ENCODE measurements around the gene POLR3G.

The POLR3G gene

DNA sequence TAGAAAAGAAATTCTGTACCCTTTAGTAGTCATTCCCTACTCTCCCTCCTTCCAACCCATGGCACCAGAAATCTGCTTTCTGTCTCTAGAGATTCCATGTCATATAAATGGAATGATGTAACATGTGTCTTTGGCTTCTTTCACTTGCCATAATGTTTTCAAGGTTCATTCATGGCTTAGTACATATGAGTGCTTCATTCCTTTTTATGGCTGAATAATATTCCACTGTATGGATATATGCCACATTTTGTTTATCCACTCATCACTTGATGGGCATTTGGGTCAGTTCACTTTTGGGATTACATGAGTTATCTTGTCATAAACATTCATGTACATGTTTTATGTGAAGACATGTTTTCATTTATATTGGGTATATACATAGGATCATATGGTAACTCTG lies 19.4 kb downstream of the POLR3G start:
- TF ChIP-seq, protein P1, sequence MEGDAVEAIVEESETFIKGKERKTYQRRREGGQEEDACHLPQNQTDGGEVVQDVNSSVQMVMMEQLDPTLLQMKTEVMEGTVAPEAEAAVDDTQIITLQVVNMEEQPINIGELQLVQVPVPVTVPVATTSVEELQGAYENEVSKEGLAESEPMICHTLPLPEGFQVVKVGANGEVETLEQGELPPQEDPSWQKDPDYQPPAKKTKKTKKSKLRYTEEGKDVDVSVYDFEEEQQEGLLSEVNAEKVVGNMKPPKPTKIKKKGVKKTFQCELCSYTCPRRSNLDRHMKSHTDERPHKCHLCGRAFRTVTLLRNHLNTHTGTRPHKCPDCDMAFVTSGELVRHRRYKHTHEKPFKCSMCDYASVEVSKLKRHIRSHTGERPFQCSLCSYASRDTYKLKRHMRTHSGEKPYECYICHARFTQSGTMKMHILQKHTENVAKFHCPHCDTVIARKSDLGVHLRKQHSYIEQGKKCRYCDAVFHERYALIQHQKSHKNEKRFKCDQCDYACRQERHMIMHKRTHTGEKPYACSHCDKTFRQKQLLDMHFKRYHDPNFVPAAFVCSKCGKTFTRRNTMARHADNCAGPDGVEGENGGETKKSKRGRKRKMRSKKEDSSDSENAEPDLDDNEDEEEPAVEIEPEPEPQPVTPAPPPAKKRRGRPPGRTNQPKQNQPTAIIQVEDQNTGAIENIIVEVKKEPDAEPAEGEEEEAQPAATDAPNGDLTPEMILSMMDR (IDR thresholded peaks at IDR 0.05; ENCODE audit: control insufficient read depth, extremely low read depth, insufficient read depth), result no peak
- DNase-seq (ENCODE audit: low read depth), result no peak
- H3K4me3 ChIP-seq (ENCODE audit: low read depth, low read length), result no peak overlapping the region

DNA sequence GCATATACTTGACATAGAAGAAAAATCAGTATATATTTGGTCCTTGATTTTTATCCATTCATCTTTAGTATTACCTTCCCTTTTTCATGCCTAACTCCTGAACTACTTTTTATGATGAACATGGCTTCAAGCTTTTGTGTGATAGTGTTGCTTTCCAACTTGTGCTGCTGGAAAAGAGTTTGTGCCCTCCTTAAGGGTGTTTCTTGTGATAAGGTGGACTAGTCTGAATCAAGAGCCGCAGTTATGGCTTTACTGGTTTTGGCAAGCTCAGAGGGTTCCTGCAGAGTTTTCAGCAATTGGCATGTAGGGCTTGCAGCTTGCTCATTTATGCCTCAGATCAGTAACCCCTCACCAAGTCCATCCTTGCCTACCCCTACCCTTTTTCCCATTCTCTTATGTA lies 20.5 kb downstream of the POLR3G start:
- no peak overlapping the region for H3K4me3 ChIP-seq (ENCODE audit: low read depth, low read length)
- TF ChIP-seq, protein P1 (IDR thresholded peaks at IDR 0.05; ENCODE audit: control insufficient read depth, extremely low read depth, insufficient read depth), result no peak
- DNase-seq (ENCODE audit: low read depth), result no peak

DNA sequence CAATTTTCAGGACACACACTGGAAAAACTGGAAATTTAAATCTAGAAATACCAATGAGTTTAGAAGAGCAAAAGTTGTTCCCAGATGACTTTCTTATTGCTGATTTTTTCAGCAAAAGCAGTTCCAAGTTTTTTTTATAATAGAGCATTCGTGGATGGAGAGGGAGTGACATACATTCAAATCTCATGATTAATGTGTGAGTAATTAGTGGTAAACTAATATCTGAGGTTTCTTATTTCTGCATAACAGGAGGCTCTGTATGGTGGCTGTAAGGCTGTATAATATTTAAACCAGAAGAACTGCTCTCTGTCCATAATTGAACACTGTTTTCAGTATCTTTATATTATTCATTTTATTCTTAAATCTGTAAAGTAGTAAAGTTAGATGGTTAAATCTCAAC lies 28.9 kb downstream of the POLR3G start:
- no peak overlapping the region for H3K4me3 ChIP-seq (ENCODE audit: low read depth, low read length)
- no peak for DNase-seq (ENCODE audit: low read depth)
- TF ChIP-seq, protein P1 (IDR thresholded peaks at IDR 0.05; ENCODE audit: control insufficient read depth, extremely low read depth, insufficient read depth), result no peak

DNA sequence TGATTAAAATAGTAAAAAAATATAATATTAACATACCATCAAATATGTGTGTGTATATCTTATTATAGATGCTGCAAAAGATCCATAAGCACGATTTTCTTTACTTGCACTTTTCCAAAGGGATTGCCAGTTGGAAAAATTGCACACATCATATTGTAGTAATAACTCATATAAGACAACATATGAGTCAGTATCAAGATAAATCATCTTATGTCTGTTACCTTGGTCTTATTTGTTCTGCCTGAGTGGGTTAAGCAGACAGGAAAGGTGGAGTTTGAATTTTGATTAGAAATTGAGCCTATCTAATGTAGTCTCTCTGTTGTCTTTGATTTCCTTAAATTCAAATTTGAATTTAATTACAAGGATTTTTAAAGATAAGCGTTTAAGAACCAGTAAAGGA lies 30.1 kb downstream of the POLR3G start:
- TF ChIP-seq, protein P1 (IDR thresholded peaks at IDR 0.05; ENCODE audit: control insufficient read depth, extremely low read depth, insufficient read depth), result no peak
- DNase-seq (ENCODE audit: low read depth), result no peak
- no peak overlapping the region for H3K4me3 ChIP-seq (ENCODE audit: low read depth, low read length)

DNA sequence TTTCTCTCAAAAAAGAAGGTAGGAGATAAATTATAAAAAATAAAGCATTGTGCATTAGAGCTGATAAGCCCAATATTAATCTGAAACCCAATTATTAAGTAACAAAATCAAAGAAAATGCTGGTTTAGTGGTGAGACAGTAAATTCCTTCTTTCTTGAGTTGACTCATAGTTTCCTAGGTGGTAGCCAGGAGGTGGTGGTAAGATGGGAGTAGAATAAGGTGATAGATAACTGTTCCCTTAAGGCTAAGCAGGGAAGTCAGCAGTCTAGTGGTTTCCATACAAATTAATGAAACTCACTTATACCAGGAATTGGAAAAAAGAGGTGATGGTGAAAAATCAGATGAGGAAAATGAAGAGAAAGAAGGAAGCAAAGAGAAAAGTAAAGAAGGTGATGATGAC lies 31.6 kb downstream of the POLR3G start:
- H3K4me3 ChIP-seq (ENCODE audit: low read depth, low read length), result no peak overlapping the region
- TF ChIP-seq, protein P1 (IDR thresholded peaks at IDR 0.05; ENCODE audit: control insufficient read depth, extremely low read depth, insufficient read depth), result no peak
- DNase-seq (ENCODE audit: low read depth), result no peak

DNA sequence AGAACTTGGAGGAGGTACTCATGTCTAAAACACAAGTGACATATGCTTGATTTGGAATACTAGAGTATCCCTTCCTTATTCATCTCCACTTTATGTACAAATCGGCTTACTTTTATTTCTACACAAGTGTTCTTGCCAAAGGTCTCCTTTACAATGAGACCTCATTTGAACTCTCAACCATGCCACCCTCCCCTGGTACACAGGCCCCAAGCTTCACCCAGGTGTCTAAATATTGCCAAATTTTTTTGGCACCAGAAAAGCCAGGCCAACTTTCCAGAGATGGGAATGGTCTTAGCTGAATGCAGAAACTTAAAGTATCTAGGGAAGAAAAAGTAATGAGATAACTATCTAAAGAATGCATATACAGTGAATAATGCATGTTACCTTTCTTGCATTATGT lies 35.8 kb downstream of the POLR3G start:
- no peak for DNase-seq (ENCODE audit: low read depth)
- TF ChIP-seq, protein P1 (IDR thresholded peaks at IDR 0.05; ENCODE audit: control insufficient read depth, extremely low read depth, insufficient read depth), result no peak
- H3K4me3 ChIP-seq (ENCODE audit: low read depth, low read length), result no peak overlapping the region

DNA sequence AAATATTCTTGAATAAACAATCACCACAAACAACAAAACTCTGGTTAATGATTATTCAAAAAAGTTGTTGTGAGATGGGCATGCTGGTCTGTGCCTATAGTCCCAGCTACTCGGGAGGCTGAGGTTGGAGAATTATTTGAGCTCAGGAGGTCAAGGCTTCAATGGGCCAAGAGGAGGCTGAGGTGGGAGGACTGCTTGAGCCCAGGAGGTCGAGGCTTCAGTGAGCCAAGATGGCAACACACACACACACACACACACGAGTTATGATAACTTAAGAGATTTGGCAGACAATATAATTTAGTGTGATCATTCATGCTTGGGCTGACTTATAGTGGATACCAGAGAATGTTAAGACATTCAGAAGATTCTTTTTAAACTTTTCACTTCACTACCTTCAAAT lies 39.9 kb downstream of the POLR3G start:
- H3K4me3 ChIP-seq (ENCODE audit: low read depth, low read length), result no peak overlapping the region
- no peak for DNase-seq (ENCODE audit: low read depth)
- TF ChIP-seq, protein P1 (IDR thresholded peaks at IDR 0.05; ENCODE audit: control insufficient read depth, extremely low read depth, insufficient read depth), result no peak
